Astrocyte of the spinal cord (primary cell): ENCODE measurements around the gene ATP8A1.

Experiments used
- DNase-seq: peaks from one replicate; pipeline ENCODE4 v3.0.0; 2011; ENCODE audit warnings: low read depth, low spot score
- H3K4me3 ChIP-seq: 2 replicates; pipeline ENCODE4 v1.5.1; 2011; ENCODE audit warnings: low read depth, mild to moderate bottlenecking, low read length, moderate library complexity
- CTCF ChIP-seq: IDR thresholded peaks from 2 replicates; pipeline ENCODE4 v1.5.1; 2012; ENCODE audit warnings: low read depth, mild to moderate bottlenecking, low read length, inconsistent platforms
- in situ Hi-C: cut with HindIII; loops from 2 replicates; pipeline ENCODE4 v1.10.0; 2017; ENCODE audit warnings: low sequenced_read_pairs

ATP8A1 gene

DNA sequence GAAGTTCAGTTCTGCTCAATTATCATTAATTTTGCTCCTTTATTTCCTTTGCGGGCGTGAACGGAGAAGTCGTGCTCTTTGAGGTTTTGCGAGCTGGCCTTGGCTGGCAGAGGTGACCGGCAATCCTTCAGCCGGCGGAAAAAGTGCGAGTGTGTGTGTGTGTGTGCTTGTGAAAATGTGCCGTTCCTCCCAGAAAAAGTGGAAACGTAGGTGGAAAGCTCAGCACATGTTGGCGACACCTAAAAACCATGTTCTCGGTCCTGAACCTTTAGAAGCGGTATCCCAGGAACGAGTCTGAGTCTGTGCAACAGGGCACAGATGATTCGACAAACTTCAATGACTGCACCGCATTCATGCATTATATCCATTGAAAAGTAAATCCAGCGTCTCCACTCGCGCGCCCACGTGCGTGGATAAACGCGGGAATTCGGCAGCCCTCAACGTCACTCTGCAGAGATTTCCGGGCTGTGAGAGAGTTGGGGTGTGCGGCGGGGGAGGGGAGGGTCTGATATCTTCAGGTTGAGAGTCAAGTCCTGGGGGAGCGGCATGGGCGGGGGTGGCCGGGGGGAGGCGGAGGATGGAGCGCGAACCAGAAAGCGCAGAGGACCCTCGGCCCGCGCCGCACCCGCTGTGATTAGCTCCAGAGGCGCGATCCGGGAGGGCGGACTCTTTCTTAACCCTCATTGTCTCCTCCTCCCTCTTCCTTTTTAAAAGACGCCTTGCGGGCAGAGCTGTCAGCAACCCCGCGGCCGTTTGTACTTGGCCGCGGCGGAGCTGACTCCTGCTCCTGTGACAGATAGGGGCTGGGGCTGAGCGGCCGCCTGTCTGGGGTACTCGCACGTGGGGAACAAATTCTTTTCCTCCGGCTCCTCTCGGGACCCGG, 259.9 kb downstream of the ATP8A1 start, which contains the start of gene SHISA3:
Gene SHISA3 (plus strand): TSS at position 737 of the 883 bp plus-strand sequence. CDS start 569 bp downstream, outside the sequence.
- peak; percentile 17 for DNase-seq
- H3K4me3 ChIP-seq: peak within 1 kb of the TSS; percentile 43
- no peak for TF ChIP-seq CTCF
- in situ Hi-C loops: no loop called here

DNA sequence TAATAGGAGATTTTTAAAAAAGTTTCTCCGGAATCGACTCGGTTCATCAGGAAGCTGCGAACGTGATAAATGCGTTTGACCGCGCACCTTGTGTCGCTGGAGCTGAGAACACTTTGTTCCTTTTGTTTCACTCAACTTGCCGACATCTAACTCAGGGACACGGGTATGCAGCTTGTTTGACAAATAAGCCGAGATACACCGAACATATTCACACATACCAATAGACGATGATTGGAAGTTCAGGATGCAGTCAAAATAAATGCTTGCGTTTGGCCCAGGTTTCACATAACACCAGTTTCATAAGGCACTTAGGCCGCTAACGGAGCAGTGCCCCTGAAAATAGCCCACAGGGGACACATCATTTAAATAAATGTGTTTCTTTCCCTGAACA, 260.5 kb downstream of the ATP8A1 start:
- DNase-seq: no peak
- in situ Hi-C loops: no loop called here
- TF ChIP-seq CTCF: no peak
- no peak overlapping the region for H3K4me3 ChIP-seq

- DNase-seq: no peak
- H3K4me3 ChIP-seq: no peak overlapping the region
- in situ Hi-C loops: no loop called here
- TF ChIP-seq CTCF: no peak
Observed at GRCh38 chr4:42395595-42395994, 261.3 kb downstream of the ATP8A1 start.

GRCh38 chr4:42392436-42392835, 264.5 kb downstream of the ATP8A1 start:
- H3K4me3 ChIP-seq: no peak overlapping the region
- in situ Hi-C loops: no loop called here
- TF ChIP-seq CTCF: no peak
- no peak for DNase-seq

DNA sequence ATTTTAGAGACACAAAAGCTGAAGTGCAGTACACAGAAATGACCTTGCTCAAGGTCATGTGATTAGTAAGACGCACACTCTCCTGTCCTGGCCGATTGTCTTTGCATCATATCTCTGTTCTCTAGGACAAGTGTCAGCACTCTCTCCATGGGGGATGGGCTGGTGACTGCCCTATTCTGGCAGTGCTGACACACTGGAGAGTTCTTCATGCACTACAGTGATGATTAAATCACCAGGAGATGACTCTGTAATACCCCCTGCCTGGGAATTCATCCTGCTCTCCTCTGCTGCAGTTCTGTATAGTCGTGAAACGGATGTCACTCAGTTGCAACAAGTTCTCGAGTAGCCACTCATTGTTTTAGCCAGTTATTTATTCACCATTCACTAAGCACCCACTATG, 264.9 kb downstream of the ATP8A1 start:
- in situ Hi-C loops: no loop called here

DNA sequence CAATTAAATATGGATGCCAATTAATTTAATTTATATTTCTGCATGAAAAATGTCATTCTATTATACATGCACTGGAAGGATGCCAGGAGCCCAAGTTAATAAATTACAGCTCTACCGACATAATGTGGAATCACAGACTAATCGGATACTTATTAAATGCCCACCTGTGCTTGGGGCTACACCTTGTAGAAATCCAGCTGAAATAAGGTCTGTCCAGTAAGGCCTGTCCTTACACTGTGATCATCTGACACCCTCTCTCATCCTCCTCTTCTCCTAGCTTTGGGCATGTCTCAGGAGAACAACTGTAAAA, 265.6 kb downstream of the ATP8A1 start:
- H3K4me3 ChIP-seq: no peak overlapping the region
- in situ Hi-C loops: no loop called here
- DNase-seq: no peak
- no peak for TF ChIP-seq CTCF

More for the DNA sequence above, 264.9 kb downstream of the ATP8A1 start:
- TF ChIP-seq CTCF: no peak
- H3K4me3 ChIP-seq: no peak overlapping the region
- DNase-seq: peak; percentile 3
